Measurements from ENCODE around the gene TTC9B.

DNA sequence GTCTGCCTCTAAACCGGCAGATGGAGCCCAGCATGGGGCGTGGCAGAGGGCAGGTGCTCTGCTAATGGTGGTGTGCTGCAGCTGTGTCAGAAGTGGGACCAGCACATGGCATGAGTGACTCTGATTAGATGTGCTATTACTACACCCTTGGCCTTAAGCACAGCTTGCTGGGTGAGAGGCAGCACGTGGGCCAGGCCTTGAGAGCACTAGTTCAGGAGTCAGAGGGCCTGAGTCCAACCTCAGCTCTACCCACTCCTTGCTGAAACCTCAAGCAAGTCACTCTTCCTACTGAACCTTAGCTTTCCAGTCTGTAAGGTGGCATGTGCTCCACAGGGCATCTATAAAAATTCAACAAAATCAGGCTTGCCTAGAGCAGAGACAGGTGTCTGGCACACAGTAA, 44.2 kb upstream of the TTC9B start:
- TF ChIP-seq YY1 (IDR thresholded peaks at IDR 0.05; ENCODE audit: insufficient read depth, insufficient read length) = no peak
- no peak for TF ChIP-seq ZNF274 (IDR thresholded peaks at IDR 0.05; ENCODE audit: low read depth, low read length)
- no peak for TF ChIP-seq SUZ12 (IDR thresholded peaks at IDR 0.05; ENCODE audit: extremely low read depth, insufficient read depth, insufficient read length)
